GM12892 (cell line): ENCODE data around the gene ST6GALNAC5.

ENCODE experiments used
- POLR2A ChIP-seq: IDR thresholded peaks from 2 replicates; pipeline ENCODE4 v1.6.1; 2011; ENCODE audit warnings: low read depth, low read length, control low read depth
- POLR2AphosphoS5 ChIP-seq: IDR thresholded peaks from 2 replicates; pipeline ENCODE4 v1.6.1; 2011; ENCODE audit warnings: low read depth, low read length, control low read depth

DNA sequence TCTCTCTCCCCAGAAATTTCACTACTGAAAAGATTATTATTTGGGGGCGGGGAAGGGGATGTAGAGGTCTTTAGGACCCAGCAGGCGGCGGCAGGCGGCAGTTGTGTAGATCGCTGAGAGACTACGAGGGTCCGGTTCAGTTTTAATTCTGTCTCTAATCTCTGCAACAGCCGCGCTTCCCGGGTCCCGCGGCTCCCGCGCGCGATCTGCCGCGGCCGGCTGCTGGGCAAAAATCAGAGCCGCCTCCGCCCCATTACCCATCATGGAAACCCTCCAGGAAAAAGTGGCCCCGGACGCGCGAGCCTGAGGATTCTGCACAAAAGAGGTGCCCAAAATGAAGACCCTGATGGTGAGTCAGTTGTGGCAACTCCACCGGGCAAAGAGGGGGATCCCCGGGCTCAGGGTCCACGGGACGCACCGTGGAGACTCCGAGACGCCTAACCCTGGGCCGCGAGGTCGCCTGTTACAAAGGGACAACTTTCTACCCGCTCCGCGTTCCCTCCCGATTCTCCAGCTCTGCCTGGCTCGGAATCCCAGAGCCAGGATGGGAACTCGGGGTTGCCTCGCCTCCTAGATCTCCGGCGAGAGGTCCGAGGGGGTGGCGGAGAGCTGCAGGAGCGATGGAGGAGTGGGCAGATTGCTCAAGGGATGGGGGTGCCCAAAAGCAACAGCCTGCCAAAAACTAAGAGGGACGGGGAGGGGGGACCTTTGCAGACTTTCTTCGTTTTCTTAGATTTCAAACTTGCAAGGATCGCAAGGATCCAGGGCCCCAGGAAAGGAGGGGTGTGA is at the start of gene ST6GALNAC5:
- TF ChIP-seq POLR2A (no peak), POLR2AphosphoS5 (no peak)
